ENCODE results near the gene HELLS.
"Not testable (repeated sequence)": the region's sequence is repeated elsewhere in the genome, so short reads cannot be mapped to it uniquely, and the experiment has no call there.

The HELLS gene

DNA sequence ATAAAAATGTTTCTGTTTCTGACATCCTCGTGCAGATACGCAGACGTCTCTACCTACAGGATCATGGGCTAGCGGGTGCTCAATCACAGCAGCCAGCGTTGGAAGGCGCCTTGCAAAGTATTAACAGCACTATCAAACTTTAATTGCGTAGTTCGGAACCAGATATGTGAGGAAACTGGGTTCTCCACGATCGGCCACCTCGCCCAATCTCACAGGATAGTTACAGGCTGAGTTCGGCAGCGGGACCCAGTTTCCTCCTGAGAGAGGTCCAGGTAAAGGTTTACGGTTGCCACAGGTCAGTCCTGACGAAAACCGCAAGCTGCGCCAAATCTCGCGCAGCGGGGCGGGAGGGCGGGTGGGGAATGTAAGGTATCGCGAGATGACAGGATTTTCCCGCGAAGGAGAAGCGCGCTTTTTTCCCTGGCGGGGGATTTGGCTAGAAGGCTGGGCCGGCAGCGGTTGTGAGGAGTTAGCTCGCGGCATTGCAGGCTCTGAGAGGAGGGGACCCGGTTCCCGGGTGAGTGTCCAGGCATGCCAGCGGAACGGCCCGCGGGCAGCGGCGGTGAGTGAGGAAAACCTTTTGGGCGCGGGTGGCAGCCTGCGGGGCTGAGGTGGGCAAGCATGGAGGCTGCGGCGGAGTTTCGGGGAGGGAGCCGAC lies at the start of gene HELLS:
Gene HELLS (plus strand): TSS at position 398 of the 658 bp plus-strand sequence. CDS start 134 bp downstream, at position 532.
- DNase-seq, result peak; percentile 71

DNA sequence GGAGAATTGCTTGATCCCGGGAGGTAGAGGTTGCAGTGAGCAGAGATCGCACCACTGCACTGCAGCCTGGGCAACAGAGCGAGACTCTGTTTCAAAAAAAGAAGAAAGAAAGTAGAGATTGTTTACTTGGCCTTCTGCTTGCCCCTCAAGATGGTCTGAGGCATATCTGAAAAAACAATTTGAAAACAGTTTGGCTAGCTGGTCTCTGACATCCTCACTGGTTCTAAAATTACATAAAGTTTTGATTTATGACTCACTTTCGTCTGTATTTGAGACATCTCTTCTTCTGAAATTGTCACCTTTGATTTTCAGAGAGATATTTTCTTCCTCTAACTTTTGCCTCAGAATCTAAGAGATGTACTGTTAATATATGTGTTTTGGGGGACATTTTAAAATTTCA lies 49.6 kb upstream of the HELLS start:
- no peak for DNase-seq

DNA sequence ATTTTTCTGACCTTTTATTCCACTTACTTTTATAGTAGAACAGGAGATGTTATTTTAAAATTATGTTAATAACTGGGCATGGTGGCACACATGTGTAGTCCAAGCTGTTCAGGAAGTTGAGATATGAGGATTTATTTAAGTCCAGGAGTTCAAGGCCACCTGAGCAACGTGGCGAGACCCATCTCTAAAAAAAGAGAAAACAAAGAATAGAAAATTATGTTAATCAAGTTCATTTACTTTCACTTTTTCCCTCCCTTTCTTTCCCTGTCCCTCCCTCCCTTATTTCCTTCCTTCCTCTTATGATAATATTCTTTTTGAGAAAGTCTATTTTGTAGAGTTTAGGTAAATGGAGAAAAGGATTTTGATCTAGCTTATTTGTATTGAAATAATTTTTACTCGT lies 48.9 kb upstream of the HELLS start:
- no peak for DNase-seq

DNA sequence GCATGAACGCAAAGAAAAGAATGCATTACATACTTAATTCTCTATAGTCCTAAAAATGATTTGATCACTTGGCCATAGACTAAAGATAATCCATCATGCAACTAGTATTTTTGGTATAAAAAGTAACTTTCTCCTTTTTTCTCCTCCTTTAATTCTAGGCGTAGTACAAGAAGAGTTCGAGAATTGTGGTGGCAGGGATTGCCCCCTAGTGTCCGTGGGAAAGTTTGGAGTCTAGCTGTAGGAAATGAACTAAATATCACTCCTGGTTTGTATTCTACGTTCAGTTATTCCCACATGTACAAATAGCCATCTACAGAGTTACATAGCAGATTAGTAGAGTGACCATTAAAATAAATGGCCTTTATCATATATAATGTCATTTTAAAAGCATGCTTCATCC lies 45.5 kb upstream of the HELLS start:
- no peak for DNase-seq

DNA sequence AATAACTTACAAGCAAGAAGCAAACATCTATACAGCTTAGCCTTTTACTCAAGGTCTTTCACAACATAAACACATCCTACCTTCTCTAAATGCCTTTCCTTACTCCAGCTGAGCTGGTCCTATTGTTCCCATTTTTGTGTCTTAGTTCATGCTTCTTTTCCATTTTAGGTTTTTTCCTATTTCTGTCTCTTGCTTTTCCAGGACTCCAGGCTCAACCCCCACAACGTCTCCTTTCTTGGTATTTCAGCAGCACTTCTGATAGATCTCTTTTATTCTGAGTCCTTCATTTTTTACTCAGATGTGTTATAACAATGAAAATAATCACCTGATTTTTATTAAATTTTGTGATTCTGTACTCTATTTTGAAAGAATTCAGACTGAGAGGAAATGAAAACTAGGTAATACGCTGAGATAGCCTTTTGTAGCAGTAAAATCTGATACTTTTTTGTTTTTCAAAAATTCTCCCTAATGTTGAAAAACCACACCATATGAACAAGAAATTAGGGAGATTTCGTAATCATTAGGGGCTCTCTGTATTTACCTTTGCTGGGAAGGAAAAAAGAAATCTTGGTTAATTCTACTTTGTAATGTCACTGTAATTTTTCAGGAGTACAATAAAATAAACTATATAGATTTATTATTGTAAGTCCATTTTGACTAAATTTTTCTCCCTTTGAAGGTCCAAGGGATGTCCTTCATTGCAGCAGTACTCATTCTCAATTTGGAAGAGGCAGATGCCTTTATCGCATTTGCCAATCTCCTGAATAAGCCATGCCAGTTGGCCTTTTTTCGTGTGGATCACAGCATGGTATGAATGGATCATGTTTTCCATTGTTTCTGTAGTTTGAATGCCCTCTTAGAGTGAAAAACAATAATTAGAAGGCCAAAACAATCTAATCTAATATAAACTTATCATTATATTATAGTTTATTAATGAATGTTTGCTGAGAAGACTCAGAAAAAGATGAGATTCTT lies 24.0 kb upstream of the HELLS start:
- DNase-seq, result no peak

DNA sequence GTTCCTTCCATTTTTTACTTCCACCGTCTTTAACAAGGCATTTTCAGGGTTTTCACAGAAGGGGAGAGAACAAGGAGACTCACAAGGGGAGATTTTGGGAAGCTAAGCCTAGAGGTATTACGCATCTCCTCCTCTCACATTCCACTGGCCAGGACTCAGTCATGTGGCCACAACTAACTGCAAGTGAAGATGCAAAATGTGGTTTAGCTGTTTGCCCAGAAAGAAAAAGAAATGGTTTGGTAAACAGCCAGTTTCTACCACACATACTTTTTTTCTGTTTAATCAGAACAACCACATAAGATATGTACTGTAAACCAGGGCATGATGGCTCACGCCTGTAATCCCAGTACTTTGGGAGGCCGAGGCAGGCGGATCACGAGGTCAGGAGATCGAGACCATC lies 21.4 kb upstream of the HELLS start:
- DNase-seq, result no peak

DNA sequence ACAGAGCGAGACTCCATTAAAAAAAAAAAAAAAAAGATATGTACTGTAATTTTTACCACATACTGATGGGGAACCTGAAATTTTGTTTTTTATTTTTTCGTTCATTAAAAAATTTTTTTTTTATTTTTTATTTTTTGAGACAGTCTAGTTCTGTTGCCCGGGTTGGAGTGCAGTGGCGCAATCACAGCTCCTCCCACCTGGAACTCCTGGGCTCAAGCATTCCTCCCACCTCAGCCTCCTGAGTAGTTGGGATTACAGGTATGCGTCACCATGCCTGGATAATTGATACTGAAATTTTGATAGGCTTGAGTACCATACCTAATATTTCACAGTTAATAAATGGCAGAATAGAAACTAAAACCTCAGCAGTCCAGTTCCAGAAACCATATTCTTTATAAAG lies 20.9 kb upstream of the HELLS start:
- no peak for DNase-seq

DNA sequence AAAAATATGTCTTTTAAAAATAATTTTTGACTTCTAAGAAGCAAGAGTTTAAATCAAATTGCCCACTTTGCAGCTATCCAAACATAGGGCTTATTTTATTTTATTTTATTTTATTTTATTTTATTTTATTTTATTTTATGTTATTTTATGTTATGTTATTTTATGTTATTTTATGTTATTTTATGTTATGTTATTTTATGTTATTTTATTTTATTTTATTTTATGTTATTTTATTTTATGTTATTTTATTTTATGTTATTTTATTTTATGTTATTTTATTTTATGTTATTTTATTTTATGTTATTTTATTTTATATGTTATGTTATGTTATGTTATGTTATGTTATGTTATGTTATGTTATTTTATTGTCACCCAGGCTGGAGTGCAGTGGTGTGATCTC lies 14.0 kb upstream of the HELLS start:
- not testable (repeated sequence) for DNase-seq

DNA sequence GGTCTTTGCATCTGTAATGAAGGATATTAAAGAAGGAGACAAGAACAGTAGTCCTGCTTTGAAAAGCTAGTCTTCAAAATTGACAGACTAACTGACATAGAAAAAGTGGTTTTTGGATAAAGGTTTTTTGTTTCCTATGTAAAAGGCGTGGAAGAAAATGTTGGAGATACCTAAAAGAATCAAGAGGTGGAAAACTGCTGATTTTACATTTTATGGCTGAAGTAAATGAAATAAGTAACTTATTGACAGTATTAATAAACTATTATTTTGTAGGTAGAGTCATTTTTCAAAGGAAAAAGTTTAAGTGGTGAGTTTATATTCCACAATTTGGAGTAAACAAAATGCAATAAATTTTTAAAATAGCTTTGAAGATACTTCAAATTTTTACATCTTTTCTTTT lies 12.6 kb upstream of the HELLS start:
- no peak for DNase-seq

DNA sequence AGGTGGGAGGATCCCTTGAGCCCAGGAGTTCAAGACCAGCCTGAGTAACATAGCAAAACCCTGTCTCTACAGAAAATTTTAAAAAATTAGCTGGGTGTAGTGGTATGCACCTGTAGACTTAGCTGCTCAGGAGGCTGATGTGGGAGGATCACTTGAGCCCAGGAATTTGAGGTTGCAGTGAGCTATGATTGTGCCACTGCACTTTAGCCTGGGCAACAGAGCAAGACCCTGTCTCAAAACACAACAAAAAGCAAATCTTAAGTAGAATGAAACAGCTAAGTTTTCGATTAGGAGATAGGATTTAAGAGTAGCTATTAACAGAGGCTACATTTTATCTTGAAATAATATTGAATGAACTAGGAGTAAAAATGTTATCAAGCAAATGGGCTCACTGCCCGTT lies 3.3 kb upstream of the HELLS start:
- not testable (repeated sequence) for DNase-seq

DNA sequence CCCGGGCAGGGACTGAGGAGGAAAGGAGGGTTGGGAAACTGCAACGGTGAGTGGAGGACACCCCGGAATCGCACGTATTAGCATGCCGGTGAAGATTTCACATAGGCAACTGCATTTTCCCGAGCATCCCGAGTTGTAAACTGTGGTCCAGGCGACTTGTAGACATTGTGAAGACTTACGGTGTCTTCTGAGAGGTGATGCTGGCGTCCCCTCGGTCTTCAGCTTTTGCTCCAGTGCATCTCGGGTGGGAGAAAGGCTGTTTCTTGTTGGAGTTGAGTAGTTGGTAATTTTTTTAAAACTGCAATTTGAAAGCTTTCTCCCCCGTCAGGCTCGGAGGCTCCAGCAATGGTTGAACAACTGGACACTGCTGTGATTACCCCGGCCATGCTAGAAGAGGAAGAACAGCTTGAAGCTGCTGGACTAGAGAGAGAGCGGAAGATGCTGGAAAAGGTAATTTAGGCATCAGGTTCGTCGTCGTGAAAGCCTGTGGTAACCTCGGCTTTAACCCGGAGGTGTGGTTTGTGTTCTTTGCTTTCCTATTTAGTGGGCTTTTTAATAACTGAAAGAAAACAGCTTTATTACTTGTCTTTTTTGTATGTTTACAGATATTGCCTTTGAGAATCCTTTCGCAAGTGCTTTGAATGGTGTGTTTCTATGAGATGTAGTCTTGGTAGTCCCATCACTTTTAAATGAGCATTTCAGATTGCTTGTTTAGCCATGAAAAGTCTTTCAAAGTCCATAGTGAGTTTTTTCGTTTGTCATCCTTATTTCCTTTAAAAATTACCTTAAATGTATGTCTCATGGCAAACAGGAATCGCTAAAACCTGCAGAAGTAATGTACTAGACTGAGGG lies 687 bp downstream of the HELLS start:
- DNase-seq, result peak; percentile 4

DNA sequence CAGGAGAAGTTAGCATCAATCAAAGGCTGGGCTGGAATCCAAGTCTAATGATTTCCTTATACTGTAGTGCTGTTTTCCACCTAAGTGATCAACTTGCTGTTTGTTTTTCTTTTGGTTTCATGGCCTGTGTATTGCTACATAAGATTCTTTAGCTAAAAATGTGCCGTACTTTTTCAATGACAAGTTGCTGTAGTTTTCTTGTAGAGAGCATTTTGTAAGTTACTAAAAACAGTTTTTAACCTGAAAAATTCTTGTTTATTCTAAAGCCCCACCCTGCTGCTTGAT lies 1.3 kb downstream of the HELLS start:
- no peak for DNase-seq

DNA sequence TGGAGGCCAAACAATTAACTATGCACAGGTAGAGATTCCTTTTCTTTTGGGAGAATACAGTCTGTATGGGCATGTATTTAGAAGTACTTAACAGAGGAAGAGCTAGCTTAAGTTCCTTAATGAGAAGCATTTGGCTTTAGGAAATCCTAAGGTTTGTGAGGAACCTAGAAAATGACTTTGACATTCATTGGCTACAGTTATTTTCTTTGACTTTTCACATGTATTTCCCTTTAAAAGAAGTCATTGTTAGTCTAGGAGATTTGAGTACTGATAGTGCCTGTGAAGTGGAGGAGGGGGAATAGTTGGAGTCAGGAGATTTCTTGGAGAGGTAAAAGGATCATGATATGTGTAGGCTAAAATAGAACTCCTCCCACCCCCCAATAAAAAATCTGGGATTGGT lies 3.6 kb downstream of the HELLS start:
- DNase-seq, result no peak

DNA sequence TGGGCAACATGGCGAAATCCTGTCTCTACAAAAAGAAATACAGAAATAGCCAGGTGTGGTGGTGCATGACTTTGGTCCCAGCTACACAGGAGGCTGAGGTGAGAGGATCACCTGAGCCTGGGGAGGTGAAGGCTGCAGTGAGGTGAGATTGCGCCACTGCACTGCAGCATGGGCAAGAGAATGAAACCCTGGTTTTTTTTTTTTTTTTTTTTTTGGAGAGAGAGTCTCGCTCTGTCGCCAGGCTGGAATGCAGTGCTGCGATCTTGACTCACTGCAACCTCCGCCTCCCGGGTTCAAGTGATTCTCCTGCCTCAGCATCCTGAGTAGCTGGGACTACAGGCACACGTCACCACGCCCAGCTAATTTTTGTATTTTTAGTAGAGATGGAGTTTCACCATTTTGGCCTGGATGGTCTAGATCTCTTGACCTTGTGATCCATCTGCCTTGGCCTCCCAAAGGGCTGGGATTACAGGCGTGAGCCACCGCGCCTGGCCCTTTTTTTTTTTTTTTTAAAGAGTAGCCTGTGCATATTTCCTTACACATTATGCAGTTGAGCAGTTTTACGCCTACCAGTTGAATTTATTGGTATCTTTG lies 22.2 kb downstream of the HELLS start:
- not testable (repeated sequence) for DNase-seq

DNA sequence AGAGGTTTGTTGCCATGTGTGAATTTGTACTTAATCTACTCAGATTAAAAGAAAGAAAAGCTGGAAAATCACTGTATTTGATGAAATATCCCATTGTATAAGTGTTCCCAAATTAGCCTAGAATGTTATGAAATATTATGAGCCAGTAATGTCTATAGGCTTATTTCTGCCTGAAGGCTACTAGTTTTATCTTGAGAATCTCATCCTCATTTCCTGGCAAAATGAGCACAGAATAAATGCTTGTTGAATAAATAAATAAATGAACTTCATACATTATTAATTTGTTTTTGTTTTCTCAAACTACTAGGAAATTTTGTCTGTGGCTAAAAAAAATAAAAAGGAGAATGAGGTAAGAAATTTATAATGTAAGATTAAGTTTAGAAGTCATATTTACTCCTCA lies 25.5 kb downstream of the HELLS start:
- DNase-seq, result no peak

DNA sequence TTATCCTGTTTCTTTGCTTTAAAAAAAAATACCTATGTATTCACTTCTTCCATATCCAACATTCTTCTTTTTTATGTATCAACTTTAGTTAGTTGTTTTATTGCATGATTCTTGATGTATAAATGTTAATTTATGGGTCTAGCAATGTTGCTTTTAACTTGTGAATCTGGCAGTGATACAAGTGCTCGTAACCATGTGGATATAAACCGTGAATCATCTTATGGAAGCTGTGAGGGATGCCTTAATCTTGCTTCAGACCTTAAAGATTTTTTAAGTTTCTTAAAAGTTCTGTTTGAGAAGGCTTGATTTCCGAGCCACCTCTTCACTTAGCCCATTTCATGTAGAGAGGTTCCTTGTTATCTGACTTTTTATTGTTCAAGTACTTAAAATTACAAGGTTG lies 25.9 kb downstream of the HELLS start:
- no peak for DNase-seq

DNA sequence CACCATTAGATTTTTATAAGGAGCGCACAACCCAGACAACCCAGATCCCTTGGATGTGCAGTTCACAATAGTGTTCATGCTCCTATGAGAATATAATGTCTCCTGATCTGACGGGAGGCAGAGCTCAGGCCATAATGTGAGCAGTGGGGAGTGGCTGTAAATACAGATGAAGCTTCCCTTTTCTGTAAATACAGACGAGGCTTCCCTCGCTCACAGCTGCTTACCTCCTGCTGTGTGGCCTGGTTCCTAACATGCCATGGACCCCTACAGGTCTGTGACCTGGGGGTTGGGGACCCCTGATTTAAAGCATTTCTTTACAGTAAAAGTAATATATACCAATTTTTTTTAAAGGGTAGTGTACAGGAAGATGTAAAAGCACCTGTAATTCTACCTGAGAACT lies 33.2 kb downstream of the HELLS start:
- no peak for DNase-seq

DNA sequence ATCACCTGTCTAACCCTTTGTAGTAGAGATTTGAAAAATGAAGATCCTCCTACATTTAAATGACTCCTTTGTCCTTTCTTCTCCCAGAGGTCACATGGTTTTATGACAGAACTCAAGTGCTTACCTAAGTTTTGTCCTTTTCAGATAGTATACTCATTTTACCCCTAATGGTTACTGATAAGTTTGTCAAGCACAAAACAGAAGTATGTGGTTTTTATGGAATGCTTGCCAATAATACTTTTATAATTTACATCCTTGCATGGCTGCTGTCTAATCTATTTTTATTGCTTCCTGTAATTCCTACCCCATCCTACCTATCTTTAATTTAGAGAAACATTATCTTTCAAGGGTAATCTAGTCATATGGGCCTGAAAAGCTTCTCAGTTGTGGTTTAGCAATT lies 37.5 kb downstream of the HELLS start:
- no peak for DNase-seq

DNA sequence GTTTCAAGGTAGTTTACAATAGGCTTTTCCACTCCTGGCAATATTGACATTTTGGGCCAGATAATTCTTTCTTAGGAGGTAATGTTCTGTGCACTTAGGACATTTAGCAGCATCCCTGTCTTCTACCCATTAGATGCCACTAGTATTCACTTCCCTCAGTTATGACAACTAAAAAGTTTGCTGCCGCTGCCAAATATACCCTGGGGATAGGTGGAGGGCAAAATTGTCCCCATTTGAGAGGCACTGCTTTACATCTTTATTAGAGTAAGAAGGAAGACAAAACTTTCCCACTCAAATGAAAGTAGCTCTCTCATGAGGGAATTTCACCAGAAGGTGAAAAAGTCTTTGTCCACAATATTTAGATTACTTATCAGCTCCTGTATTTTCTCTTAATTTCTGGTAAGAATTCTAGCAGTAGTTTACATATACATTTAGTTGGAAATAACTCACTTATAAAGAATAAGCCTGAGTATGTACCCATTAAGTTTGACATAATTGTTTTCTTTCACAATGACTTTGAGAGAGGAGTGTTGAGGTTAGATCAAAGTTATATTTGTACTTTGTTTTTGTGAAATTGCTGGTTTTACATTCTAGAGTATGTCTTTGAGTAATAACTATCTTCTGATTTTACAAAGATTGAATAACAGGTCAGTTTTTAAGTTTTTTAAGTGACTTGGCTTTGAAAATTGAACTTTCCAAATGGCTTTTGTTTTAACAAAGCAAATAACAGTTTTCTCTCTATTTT lies 46.0 kb downstream of the HELLS start:
- DNase-seq, result no peak

DNA sequence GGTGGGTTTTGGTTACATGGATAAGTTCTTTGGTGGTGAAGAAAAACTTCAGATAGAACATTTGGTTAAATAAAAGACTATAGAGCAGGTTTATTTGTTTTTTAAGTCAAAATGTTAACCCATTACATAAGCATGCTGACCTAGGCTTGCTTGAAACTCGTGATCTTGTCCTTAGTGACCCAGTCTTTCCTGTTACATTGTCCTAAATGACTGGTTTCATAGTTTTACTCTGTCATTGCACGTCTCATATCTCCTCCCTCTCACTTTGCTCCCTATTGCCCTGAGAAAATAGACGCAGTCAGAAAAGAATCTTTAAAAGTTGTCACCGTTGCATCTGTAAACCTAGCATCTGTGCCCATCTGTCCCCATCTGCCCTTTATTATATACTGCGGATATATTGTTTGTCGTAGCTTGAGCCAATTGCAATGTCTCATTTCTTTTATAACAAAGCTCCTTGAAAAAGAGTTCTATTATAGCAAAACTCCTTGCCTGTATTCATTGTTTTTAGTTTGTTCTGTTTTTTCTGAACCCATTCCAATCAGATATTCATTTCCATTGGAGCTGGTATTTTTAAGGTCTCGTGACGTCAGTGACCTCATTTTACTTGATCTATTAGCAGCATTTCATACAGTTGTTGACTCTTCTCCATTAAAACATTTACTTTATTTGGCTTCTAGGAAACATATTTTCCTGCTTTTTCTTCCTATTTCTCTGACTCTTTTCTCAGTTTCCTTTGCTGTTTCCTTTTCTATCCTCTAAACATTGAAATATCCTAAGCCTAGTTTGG lies 57.3 kb downstream of the HELLS start:
- no peak for DNase-seq

DNA sequence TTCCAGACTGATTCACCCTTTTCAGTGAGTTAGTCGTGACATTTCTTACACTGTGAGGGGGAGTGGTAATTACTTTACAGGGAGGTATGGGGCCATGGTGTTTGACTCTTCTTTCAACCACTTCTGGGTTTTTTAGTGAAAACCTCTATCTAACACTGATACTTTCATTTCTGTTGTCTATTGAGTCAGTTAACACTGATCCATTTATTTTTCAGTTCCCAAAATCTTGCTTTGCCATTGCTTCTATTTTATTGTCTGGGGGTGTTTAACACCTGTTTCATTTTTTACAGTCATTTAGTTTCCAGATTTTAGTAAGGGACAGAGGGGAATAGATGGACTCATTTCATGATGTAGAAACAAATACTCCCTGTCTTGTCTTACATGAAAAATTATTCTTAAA lies 61.5 kb downstream of the HELLS start:
- no peak for DNase-seq

DNA sequence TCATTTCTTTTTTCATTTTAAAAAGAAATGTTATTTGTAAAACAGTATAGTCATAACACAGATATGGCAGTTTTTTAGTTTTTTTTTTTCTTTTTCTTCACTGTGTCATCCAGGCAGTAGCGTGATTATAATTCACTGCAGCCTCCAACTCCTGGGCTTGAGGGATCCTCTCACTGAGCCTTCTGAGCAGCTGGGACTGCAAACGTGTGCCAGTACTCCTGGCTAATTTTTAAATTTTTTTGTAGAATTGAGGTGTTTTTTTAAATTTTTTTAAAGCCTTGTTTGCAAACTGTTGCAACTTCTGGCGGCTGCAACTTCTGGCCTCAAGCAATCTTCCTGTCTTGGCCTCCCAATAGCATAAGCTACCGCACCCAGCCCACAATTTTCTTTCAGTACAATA lies 63.0 kb downstream of the HELLS start:
- no peak for DNase-seq
